Activated naive CD8-positive, alpha-beta T cell (primary cell): ENCODE measurements around the gene CDK9.
A peak's percentile ranks its signal among the peaks of the same experiment; 100 is the strongest.

Experiments
- H3K27ac Mint-ChIP-seq: one replicate; pipeline ENCODE4 v1.8.0; 2021; ENCODE audit warnings: mixed read lengths
- H3K27me3 Mint-ChIP-seq: one replicate; pipeline ENCODE4 v1.8.0; 2021; ENCODE audit warnings: mixed read lengths
- H3K36me3 Mint-ChIP-seq: one replicate; pipeline ENCODE4 v1.8.0; 2021; ENCODE audit warnings: mixed read lengths
- H3K4me1 Mint-ChIP-seq: one replicate; pipeline ENCODE4 v1.8.0; 2021; ENCODE audit warnings: low read depth, mixed read lengths
- H3K4me3 Mint-ChIP-seq: one replicate; pipeline ENCODE4 v1.8.0; 2021; ENCODE audit warnings: mild to moderate bottlenecking, mixed read lengths
- H3K9me3 Mint-ChIP-seq: one replicate; pipeline ENCODE4 v1.8.0; 2021; ENCODE audit warnings: low read depth, mixed read lengths

CDK9 gene

GRCh38 chr9:127785933-127786772, at the start of gene CDK9:
CDK9 (plus strand) TSS chr9:127786034; CDS start chr9:127786149, 115 bp downstream.
- Mint-ChIP-seq H3K27ac (peak within 1 kb of the TSS; percentile 84), H3K9me3 (no peaks in the 10 kb centered on the region), H3K27me3 (no peaks in the 10 kb centered on the region), H3K4me1 (peaks cover 65% of the 10 kb centered on the region), H3K36me3 (peaks cover 2% of the 10 kb centered on the region), H3K4me3 (peak within 1 kb of the TSS; percentile 94)

GRCh38 chr9:127738666-127739065, 47.2 kb upstream of the CDK9 start:
- peaks cover 15% of the 10 kb centered on the region for H3K4me1 Mint-ChIP-seq
- H3K9me3 Mint-ChIP-seq = no peaks in the 10 kb centered on the region
- no peak overlapping the region for H3K4me3 Mint-ChIP-seq
- H3K36me3 Mint-ChIP-seq = no peaks in the 10 kb centered on the region
- no peaks in the 10 kb centered on the region for H3K27me3 Mint-ChIP-seq
- H3K27ac Mint-ChIP-seq = no peak overlapping the region

- peaks cover 8% of the 10 kb centered on the region for H3K4me1 Mint-ChIP-seq
- H3K27ac Mint-ChIP-seq = no peak overlapping the region
- no peak overlapping the region for H3K4me3 Mint-ChIP-seq
- H3K27me3 Mint-ChIP-seq = no peaks in the 10 kb centered on the region
- H3K36me3 Mint-ChIP-seq = no peaks in the 10 kb centered on the region
- no peaks in the 10 kb centered on the region for H3K9me3 Mint-ChIP-seq
Measured at GRCh38 chr9:127739614-127740330, 46.1 kb upstream of the CDK9 start.

DNA sequence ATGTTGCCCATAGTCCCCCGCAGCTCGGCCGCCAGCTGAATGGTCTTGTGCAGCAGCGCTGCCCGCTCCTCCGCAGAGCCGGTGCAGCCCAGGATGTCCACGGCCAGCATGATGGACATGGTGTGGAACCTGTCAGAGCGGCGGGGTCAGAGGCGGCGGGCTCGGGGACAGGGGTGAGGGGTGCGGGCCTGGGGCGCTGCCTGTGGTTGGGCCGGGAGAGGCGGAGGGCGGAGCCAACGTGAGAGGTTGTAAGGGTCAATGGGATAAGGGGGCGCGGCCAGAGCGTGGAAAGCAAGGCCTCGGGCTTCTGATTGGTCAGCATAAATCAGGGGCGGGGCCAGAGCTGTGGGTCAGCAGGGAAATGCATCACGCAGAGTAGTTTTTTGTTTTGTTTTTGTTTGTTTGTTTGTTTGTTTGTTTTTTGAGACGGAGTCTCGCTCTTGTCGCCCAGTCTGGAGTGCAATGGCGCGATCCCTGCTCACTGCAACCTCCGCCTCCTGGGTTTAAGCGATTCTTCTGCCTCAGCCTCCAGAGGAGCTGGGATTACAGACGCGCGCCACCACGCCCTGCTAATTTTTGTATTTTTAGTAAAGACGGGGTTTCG, 43.9 kb upstream of the CDK9 start:
- Mint-ChIP-seq H3K27ac (no peak overlapping the region), H3K9me3 (no peaks in the 10 kb centered on the region)

GRCh38 chr9:127742435-127743088, 43.3 kb upstream of the CDK9 start:
- no peak overlapping the region for H3K4me3 Mint-ChIP-seq
- no peak overlapping the region for H3K27ac Mint-ChIP-seq
- no peaks in the 10 kb centered on the region for H3K9me3 Mint-ChIP-seq
- H3K36me3 Mint-ChIP-seq = no peaks in the 10 kb centered on the region
- H3K4me1 Mint-ChIP-seq = peaks cover 16% of the 10 kb centered on the region
- H3K27me3 Mint-ChIP-seq = no peaks in the 10 kb centered on the region

More for the DNA sequence above, 43.9 kb upstream of the CDK9 start:
- Mint-ChIP-seq H3K36me3 (no peaks in the 10 kb centered on the region), H3K4me3 (no peak overlapping the region), H3K4me1 (peaks cover 14% of the 10 kb centered on the region), H3K27me3 (no peaks in the 10 kb centered on the region)

DNA sequence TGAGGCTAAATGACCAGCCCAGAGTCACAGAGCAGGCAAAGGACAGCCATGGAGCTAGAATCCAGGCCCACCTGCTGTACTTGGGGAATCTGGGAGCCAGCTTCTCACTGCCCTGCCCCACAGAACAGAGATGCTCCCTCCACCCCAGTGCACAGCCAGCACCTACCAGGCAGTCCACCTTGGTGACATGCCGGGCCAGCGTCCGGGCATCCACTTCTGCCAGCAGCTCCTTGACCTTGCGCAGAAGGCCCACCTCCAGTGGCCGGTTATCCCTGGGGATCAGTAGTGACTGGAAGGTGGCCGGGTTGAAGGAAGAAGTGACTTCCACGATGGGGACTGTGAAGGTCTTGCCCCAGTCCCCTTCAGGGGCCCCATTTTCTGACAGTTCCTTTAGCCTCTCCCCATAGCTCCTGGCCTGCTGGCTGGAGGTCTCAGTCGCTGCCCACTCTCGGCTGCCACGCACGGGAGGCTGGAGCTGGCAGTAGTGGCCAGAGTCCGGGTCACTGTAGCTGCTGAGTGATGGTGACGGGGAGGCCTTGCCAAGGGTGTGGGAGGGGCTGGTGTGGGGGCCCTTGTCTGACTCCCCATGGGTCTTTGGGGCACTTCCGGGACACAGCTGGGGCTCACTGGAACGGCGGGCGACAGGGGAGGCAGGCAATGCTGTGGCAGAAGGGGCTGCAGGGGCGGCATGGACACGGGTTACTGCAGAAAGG, 41.3 kb upstream of the CDK9 start:
- Mint-ChIP-seq H3K9me3 (no peaks in the 10 kb centered on the region), H3K4me3 (no peak overlapping the region), H3K4me1 (peaks cover 25% of the 10 kb centered on the region), H3K36me3 (no peaks in the 10 kb centered on the region), H3K27ac (peak overlapping the region; percentile 50), H3K27me3 (no peaks in the 10 kb centered on the region)

DNA sequence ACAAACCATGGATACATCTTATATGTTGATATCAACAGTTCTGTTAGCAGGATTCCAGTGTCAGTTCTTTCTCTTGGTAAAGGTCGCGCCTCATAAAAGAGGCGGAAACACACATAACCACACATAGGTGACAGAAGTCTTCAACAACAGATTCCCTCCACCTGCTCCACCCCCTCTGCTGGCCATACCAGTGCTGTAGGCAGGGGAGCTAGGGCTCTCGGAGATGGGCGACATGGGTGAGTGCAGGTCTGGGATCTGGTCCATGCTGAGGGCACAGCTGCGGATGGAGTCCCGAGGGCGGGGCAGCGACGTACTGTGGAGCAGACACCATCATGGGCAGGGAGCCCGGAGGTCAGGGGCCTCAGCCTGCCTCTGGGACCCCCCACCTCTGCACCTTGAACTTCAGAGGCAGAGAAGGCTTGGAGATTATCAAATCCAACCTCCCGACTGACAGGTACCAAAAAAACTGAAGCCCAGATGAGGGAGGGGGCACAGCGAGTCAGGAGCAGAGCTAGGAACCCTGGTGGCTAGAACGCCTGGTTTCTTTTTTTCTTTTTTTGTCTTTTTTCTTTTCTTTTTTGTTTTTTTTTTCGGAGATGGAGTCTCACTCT, 38.8 kb upstream of the CDK9 start:
- peaks cover 5% of the 10 kb centered on the region for H3K36me3 Mint-ChIP-seq
- no peaks in the 10 kb centered on the region for H3K9me3 Mint-ChIP-seq
- H3K4me1 Mint-ChIP-seq = peaks cover 30% of the 10 kb centered on the region
- H3K27ac Mint-ChIP-seq = peak overlapping the region; percentile 68
- peak overlapping the region; percentile 61 for H3K4me3 Mint-ChIP-seq
- no peaks in the 10 kb centered on the region for H3K27me3 Mint-ChIP-seq

DNA sequence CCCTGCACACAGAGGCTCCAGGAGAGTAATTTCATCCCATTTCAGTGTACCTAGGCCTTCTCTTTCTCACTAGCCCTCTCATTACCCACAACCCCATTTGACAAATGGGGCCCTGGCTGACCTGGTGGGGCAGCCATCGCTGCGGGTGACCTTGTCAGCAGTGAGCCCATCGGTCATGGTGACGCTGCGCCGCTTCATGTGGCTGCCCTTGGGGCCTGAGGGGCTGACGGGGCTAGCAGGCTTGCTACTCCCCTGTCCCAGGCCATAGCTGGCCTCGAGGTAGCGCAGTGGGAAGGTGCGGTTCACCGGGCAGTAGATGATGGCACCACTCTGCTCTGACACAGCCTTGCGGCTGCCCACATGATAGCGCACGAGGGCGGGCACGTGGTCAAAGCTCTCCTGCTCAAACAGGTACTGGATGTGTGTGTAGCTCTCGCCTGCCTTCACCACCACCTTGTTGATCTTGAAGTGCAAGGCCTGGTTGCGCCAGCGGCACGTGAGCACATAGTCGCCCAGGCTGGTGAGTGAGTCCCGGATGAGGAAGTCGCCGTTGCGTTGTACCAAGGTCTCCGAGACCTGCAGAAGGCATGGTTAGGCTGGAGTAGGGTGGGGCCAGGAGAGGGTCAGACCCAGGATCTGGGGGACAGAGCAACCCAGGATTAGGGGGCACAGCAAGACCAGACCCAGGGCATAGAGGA, 36.6 kb upstream of the CDK9 start:
- Mint-ChIP-seq H3K27ac (no peak overlapping the region), H3K9me3 (no peaks in the 10 kb centered on the region), H3K4me1 (peaks cover 30% of the 10 kb centered on the region), H3K36me3 (peaks cover 5% of the 10 kb centered on the region), H3K27me3 (no peaks in the 10 kb centered on the region), H3K4me3 (no peak overlapping the region)

DNA sequence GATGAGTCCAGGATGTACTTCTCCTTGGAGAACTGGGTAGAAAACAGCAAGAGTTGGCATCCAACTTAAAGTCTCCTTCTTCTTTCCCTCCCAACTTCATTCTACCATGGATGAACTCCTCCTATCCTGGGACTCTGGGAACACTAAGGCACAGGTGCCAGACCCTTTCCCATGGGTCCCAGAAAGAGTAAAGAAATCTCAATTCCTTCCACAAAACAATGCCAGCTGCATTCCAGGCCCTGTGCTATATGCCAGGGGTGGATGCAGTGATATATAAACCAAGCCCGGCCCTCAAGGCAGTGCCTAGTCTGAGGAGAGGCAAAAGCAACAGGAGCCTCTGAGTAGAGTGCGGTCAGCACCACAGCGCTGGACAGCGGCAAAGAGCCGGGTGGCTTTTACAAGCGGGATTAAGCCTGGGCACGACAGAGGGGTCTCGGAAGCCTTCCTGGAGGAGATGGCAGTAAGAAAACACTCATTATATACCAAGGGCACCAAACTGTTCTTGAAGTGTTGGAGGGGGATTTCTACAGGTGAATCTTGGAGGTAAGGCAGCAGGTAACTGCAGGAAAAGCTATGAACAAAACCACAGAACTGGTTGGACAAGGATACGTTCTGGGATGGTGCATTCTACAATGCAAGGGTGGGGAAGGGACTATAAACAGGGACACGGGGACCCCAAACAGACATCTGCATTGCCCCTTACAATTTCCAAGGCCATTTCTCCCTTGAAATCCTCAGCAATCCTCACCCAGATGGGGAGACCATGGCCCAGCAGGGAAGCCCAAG, 34.4 kb upstream of the CDK9 start:
- no peaks in the 10 kb centered on the region for H3K27me3 Mint-ChIP-seq
- H3K27ac Mint-ChIP-seq = peak overlapping the region; percentile 50
- no peaks in the 10 kb centered on the region for H3K9me3 Mint-ChIP-seq
- no peak overlapping the region for H3K4me3 Mint-ChIP-seq
- H3K36me3 Mint-ChIP-seq = peaks cover 5% of the 10 kb centered on the region
- H3K4me1 Mint-ChIP-seq = peaks cover 22% of the 10 kb centered on the region

DNA sequence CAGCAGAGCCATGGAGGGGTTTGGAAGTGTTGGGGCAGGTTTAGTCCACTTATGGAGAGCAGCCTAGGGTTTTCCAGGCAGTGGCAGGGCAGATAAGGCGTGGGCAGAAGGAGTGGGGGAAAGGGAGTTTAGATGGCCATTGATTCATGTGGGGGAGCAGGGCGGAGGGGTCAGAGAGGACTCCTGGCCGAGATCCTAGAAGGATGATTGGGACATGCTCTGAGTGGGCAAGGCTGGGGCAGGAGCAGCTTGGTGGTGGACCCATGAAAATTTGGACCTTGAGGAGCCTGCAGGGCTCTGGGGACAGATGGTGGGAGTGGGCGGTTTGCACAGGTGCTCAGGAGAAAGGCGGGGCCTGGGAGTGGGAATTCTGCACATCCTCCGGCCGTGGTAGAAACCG, 32.7 kb upstream of the CDK9 start:
- H3K4me3 Mint-ChIP-seq = no peak overlapping the region
- H3K9me3 Mint-ChIP-seq = no peaks in the 10 kb centered on the region
- peak overlapping the region; percentile 43 for H3K27ac Mint-ChIP-seq
- peaks cover 9% of the 10 kb centered on the region for H3K4me1 Mint-ChIP-seq
- H3K36me3 Mint-ChIP-seq = peaks cover 5% of the 10 kb centered on the region
- no peaks in the 10 kb centered on the region for H3K27me3 Mint-ChIP-seq

DNA sequence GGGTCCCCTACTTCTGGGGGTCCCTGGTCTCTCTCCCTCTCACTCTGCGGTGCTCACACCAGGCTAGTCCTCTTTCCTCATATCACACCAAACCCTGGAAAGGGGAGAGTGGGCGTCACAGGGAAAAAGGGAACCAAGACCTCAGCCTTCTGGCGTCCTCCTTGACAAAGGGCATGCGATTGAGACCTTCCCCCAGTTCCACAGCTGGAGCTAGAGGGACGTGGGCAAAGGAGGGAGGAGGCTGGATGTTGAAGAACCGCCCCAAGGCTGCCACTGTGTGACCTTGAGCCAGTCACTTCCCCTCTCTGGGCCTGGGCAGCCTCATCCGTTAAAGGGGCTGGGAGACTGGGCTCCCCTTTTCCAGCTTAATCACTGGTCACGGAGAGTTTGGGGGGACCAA, 32.2 kb upstream of the CDK9 start:
- H3K4me3 Mint-ChIP-seq = no peak overlapping the region
- no peaks in the 10 kb centered on the region for H3K27me3 Mint-ChIP-seq
- peaks cover 5% of the 10 kb centered on the region for H3K36me3 Mint-ChIP-seq
- peaks cover 8% of the 10 kb centered on the region for H3K4me1 Mint-ChIP-seq
- H3K9me3 Mint-ChIP-seq = no peaks in the 10 kb centered on the region
- no peak overlapping the region for H3K27ac Mint-ChIP-seq

DNA sequence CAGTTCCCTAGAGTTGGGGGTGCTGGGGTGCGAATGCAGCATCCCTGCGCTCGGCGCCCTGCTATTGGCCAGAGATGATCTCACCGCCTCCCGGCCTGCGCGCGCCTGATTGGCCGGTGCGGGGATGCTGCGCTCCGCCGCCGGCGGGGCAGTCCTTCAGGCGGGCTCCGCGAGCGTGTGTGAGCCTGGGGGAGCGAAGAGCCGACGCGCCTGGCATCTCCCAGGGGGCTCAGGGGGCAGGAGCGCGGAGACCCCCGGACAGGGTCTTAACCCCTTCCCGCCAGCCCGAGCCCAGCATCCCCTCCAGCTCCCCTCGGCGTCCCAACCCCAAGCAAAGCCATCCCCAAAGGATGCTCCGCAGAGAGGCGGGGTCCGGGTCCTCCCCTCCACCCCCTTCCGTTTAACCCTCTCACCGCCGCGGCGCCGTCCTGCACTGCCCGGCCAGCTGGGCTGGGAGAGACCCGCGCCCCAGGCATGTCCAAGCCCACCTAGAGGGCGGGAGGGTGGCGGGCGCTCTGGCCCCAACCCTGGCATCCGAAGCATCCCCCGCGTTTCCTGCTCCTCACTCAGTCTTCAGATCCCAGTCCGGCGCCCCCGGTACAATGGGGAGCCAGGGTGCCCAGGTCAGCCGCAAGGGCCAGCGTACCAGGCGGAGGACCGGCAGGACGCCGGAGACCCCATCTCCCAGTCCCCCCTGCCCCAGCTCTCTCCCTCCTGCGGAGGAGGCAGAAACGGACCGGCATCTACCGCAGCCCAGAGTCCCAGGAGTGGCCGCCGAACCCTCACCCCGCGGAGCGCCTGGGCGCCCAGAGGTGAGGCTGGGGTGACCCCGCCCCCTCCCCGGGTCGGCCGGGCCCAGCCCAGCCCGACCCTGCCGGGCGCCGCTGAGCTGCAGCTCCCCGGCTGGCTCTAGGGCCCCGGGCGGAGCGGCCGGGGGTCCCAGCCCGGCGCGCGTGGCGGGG, 31.5 kb upstream of the CDK9 start:
- peaks cover 9% of the 10 kb centered on the region for H3K4me1 Mint-ChIP-seq
- H3K4me3 Mint-ChIP-seq = no peak overlapping the region
- no peaks in the 10 kb centered on the region for H3K27me3 Mint-ChIP-seq
- no peaks in the 10 kb centered on the region for H3K9me3 Mint-ChIP-seq
- H3K36me3 Mint-ChIP-seq = peaks cover 5% of the 10 kb centered on the region
- no peak overlapping the region for H3K27ac Mint-ChIP-seq
